ENCODE results near the gene TNS1.

TNS1 gene

DNA sequence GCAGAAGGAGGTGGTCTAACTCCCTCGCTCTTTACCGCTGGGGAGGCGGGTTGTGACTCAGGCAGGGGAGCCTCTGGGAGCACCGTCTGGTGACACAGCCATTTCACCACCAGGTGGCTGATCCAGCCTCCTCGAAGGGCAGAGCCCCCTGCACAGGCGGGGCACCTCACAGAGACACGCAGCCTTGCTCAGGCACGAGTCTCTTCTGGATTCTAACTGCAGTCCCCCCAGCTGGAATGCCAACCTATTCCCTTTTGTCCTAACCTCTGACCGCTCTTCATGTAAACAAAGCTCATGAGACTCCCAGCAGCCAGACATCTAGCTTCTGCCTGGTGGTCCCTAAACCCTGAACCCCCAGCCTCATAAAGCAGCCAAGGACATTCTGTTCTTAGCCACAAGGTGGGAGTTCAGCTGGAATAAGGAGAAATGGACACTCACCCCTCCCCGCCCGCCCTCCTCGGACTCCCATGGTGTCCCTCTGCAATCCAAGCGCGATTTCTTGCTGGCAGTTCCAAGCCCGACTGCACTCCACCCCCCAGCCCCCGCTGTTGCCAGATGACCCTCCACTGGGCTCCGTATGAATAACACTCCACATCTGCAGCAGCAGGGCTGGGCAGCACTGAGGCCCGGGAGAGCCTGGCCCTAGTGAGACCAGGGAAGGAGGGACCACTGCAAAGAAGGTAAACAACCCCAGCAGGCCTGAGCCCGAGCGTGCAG, 84.3 kb downstream of the TNS1 start:
- DNase-seq (ENCODE audit: low spot score), result no peak
- TF ChIP-seq, protein P1, sequence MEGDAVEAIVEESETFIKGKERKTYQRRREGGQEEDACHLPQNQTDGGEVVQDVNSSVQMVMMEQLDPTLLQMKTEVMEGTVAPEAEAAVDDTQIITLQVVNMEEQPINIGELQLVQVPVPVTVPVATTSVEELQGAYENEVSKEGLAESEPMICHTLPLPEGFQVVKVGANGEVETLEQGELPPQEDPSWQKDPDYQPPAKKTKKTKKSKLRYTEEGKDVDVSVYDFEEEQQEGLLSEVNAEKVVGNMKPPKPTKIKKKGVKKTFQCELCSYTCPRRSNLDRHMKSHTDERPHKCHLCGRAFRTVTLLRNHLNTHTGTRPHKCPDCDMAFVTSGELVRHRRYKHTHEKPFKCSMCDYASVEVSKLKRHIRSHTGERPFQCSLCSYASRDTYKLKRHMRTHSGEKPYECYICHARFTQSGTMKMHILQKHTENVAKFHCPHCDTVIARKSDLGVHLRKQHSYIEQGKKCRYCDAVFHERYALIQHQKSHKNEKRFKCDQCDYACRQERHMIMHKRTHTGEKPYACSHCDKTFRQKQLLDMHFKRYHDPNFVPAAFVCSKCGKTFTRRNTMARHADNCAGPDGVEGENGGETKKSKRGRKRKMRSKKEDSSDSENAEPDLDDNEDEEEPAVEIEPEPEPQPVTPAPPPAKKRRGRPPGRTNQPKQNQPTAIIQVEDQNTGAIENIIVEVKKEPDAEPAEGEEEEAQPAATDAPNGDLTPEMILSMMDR (IDR thresholded peaks at IDR 0.05; ENCODE audit: extremely low read depth, missing control alignments), result no peak

DNA sequence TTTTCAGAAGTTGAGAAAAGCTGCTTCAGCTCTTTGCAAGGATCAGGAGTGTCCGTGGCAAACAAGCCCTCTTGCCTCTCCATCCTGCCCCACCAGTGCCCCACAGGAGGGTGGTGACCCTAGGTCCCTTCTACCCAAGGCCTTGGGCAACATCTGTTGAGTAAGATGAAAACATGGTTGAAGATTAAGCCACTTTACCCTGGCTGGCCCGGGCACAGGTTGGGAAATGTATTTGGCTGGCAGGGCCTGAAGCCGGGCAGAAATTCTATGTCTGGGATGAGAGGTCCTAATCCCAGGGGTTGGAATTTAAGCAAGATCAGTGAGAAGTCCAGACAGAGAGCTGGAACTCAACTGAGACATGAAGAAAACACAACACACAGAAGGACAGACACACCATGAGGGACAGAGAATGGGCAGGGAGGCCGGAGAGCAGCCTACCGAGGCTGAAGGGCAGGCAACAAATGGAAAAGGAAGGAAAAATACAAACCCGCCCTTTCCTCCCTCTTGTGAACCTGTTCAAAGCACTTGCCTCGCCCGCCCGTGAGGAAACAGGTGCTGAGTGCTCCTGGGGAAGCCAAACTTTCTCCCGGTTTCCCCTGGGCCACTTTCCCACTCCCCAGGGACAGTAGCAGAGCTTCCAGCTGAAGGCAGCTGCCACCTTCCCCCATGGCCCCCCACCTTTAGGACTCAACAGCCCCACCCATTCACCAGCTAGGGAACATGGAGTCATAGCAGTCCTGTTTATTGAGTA, 86.1 kb downstream of the TNS1 start:
- TF ChIP-seq, protein P1 (IDR thresholded peaks at IDR 0.05; ENCODE audit: extremely low read depth, missing control alignments), result no peak
- no peak for DNase-seq (ENCODE audit: low spot score)

DNA sequence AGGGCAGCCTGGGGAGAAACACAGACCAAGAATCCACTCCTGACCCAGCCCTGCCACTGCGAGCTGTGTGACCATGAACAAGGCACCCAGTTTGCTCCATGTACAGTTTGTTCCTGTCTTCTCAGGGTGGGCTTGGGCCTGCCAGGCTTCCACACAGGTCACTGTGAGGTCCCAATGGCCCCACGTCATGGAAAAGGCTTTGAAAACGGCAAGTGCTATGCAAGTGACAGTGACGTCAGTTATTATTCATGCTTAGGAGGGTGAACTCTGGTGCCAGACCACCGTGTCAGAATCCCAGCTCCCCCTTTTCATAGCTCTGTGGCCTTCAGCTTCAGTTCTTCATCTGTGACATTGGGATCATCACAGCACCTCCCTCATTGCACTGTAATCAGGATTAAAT, 87.1 kb downstream of the TNS1 start:
- DNase-seq (ENCODE audit: low spot score), result no peak
- TF ChIP-seq, protein P1 (IDR thresholded peaks at IDR 0.05; ENCODE audit: extremely low read depth, missing control alignments), result no peak

DNA sequence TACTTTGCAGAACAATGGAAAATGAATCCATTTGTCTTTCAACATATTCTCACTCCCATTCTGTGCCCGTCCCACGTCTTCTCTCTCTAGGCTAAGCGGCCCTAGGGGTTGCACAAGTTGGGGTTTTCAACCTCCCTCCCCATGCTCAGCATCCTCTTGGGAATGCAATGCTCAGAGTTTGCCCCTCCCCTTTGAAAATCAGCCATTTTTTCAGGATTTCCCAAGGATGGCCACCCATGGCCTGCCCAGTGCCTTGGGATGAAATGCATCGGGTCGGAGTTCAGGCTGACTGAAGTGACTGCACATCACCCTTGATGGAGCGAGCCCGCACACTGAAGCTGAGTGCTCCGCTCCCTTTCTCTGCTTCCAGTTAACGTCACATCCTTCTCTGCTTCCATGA, 87.9 kb downstream of the TNS1 start:
- TF ChIP-seq, protein P1 (IDR thresholded peaks at IDR 0.05; ENCODE audit: extremely low read depth, missing control alignments), result no peak
- DNase-seq (ENCODE audit: low spot score), result no peak

DNA sequence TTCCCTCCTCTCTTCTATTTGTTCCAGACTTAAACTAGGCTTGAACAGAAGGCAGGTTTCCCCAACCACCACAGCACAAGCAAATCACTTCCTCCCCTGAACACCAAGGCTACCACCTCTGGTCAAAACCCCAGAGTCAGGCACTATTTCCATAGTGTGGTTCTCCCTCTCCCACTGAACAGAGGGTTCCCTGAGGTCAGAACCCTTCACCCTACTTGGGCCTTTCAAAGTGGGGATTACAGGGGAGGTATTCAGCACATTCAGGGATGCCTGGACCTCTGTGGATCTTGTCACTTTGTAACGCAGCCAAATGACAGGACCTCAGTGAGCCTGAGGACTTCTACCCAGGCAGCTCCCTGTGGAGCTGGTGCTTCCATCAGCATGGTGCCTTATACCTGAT, 88.7 kb downstream of the TNS1 start:
- TF ChIP-seq, protein P1 (IDR thresholded peaks at IDR 0.05; ENCODE audit: extremely low read depth, missing control alignments), result no peak
- DNase-seq (ENCODE audit: low spot score), result no peak

DNA sequence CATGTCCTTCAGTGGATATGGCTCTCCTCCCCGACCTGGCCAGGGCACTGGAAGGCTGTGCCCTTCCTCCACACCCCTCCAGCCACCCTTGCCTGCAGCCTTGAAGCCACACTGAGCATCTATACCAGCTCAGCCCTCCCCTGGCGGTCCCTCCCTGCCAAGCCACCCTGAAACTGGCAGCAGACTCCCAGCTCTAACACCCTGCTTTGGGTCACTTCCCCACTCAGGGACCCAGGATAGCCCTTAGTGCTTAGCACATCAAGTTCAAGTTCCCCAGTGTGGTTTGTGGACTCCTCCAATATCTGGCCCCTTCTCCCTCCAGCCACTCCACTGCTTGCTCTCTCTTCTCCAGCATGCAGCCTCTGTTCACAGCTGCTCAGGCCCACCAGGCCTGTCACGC, 89.4 kb downstream of the TNS1 start:
- TF ChIP-seq, protein P1 (IDR thresholded peaks at IDR 0.05; ENCODE audit: extremely low read depth, missing control alignments), result no peak
- no peak for DNase-seq (ENCODE audit: low spot score)
